HEK293T (cell line): ENCODE data around the gene ANKS1B.

Experiments
- CTCF ChIA-PET: fragments of 350-600 bp; formaldehyde crosslinking; extraction: SDS; loops from one replicate; lab custom pipeline; 2021; ENCODE audit warnings: antibody characterized with exemption, inconsistent platforms; lab: Yijun Ruan, JAX
- POLR2A ChIA-PET: fragments of 350-600 bp; formaldehyde crosslinking; extraction: SDS; loops from one replicate; lab custom pipeline; 2020; ENCODE audit warnings: antibody characterized with exemption, inconsistent platforms; lab: Yijun Ruan, JAX
- DNase-seq: peaks from one replicate; pipeline ENCODE4 v3.0.0; 2012; ENCODE audit warnings: mixed read lengths; ENCODE audit errors: extremely low spot score
- ARNT ChIP-seq: fragments of 450-650 bp; IDR thresholded peaks from 2 replicates; pipeline ENCODE4 v1.6.1; 2017; ENCODE audit warnings: mild to moderate bottlenecking
- BHLHE40 ChIP-seq: fragments of 450-650 bp; IDR thresholded peaks from 2 replicates; pipeline ENCODE4 v1.6.1; 2016; ENCODE audit warnings: mild to moderate bottlenecking, moderate library complexity, borderline replicate concordance
- CTBP1 ChIP-seq: fragments of 450-650 bp; IDR thresholded peaks from 2 replicates; pipeline ENCODE4 v1.6.1; 2016; ENCODE audit warnings: borderline replicate concordance
- ELF4 ChIP-seq: fragments of 450-650 bp; IDR thresholded peaks from 2 replicates; pipeline ENCODE4 v1.6.1; 2017; ENCODE audit warnings: antibody characterized with exemption
- FOXA1 ChIP-seq: fragments of 450-650 bp; IDR thresholded peaks from 2 replicates; pipeline ENCODE4 v1.6.1; 2016; ENCODE audit warnings: mild to moderate bottlenecking
- FOXK2 ChIP-seq: fragments of 450-650 bp; IDR thresholded peaks from 2 replicates; pipeline ENCODE4 v1.6.1; 2016; ENCODE audit warnings: mild to moderate bottlenecking
- FOXM1 ChIP-seq: fragments of 450-650 bp; IDR thresholded peaks from 2 replicates; pipeline ENCODE4 v1.6.1; 2017; ENCODE audit warnings: mild to moderate bottlenecking, borderline replicate concordance
- HDGF ChIP-seq: fragments of 450-650 bp; IDR thresholded peaks from 2 replicates; pipeline ENCODE4 v1.6.1; 2017; ENCODE audit warnings: antibody characterized with exemption, borderline replicate concordance
- L3MBTL2 ChIP-seq: fragments of 450-650 bp; conservative IDR thresholded peaks from 2 replicates; pipeline ENCODE4 v1.6.1; 2016; ENCODE audit warnings: mild to moderate bottlenecking
- LEF1 ChIP-seq: fragments of 450-650 bp; IDR thresholded peaks from 2 replicates; pipeline ENCODE4 v1.6.1; 2017; ENCODE audit warnings: mild to moderate bottlenecking, borderline replicate concordance
- NFRKB ChIP-seq: fragments of 450-650 bp; IDR thresholded peaks from 2 replicates; pipeline ENCODE4 v1.6.1; 2016; ENCODE audit warnings: mild to moderate bottlenecking, moderate library complexity
- SP1 ChIP-seq: fragments of 450-650 bp; IDR thresholded peaks from 2 replicates; pipeline ENCODE4 v1.6.1; 2017
- SUZ12 ChIP-seq: fragments of 450-650 bp; IDR thresholded peaks from 2 replicates; pipeline ENCODE4 v1.6.1; 2016; ENCODE audit warnings: mild to moderate bottlenecking
- TARDBP ChIP-seq: fragments of 450-650 bp; IDR thresholded peaks from 2 replicates; pipeline ENCODE4 v1.6.1; 2016
- ZNF384 ChIP-seq: fragments of 450-650 bp; IDR thresholded peaks from 2 replicates; pipeline ENCODE4 v1.6.1; 2016
- TF ChIP-seq, protein P1 (sequence below): fragments of 450-650 bp; IDR thresholded peaks from 2 replicates; pipeline ENCODE4 v1.6.1; 2016

Gene ANKS1B

DNA sequence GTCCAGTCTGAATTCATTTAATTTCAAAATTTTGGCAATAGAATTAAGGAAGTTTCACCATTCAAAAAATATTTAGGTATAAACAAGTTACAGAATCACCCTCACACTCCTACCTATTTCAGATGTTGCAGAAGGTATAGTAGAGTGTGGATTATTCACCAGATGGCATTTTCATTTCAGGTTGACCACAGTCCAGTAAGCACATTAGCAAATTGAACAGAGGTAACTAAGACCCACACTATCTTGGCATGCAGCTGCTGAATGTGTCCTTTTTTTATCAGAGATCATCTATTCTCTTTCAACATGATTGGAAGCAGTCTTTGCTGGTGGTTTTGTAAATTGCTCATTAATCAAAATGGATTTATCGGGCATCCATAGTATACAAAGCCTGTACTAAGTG lies 488.9 kb downstream of the ANKS1B start:
- TF ChIP-seq ZNF384 (no peak), LEF1 (no peak), ELF4 (no peak), BHLHE40 (no peak), L3MBTL2 (no peak), FOXK2 (no peak), FOXA1 (no peak), TARDBP (no peak), ARNT (no peak), SP1 (no peak), FOXM1 (no peak), NFRKB (no peak), SUZ12 (no peak), HDGF (no peak), CTBP1 (no peak)
- TF ChIP-seq, protein P1, sequence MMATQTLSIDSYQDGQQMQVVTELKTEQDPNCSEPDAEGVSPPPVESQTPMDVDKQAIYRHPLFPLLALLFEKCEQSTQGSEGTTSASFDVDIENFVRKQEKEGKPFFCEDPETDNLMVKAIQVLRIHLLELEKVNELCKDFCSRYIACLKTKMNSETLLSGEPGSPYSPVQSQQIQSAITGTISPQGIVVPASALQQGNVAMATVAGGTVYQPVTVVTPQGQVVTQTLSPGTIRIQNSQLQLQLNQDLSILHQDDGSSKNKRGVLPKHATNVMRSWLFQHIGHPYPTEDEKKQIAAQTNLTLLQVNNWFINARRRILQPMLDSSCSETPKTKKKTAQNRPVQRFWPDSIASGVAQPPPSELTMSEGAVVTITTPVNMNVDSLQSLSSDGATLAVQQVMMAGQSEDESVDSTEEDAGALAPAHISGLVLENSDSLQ: no peak
- no peak for DNase-seq
- CTCF ChIA-PET: no interaction called here
- POLR2A ChIA-PET: no interaction called here

DNA sequence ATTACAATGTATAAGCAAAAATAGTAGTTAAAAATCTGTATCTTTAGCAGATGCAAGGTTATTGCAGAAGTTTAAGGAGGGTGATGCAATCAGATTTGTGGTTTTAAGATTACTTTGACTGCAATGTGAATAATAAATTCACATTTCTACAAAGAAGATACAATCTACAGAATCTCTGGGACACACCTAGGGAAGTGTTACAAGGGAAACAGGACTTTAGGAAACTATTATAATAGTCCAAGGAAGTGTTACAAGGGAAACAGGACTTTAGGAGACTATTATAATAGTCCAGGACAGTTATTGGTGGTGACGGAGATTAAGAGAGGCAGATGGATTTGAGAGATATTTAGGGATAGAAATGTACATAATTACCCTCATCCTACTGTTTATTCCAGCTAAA lies 491.5 kb downstream of the ANKS1B start:
- no peak for DNase-seq
- TF ChIP-seq SUZ12: no peak
- TF ChIP-seq NFRKB: no peak
- no peak for TF ChIP-seq FOXA1
- TF ChIP-seq LEF1: no peak
- CTCF ChIA-PET: no interaction called here
- POLR2A ChIA-PET: no interaction called here

DNA sequence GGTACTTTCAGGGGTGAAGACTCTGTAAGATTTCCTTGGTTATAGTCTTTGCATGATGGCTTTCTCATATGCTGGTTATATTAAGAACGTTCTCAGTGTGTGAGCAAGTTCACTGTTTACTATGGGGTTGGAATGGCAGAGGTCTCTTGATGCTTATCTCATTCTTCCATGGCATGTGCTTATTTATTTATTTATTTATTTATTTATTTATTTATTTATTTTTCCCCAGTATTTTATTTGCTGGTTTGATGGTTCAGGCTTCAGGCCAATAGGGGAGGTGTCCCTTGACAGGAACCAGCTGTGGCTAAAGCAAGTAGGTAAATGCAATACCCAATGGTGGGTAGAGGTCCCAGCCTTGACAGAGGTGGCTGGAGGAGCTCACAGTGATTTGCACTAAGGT lies 498.5 kb downstream of the ANKS1B start:
- POLR2A ChIA-PET: no interaction called here
- DNase-seq: no peak
- TF ChIP-seq FOXA1 (no peak), ELF4 (no peak), LEF1 (no peak), CTBP1 (no peak), ARNT (no peak)
- CTCF ChIA-PET: no interaction called here

DNA sequence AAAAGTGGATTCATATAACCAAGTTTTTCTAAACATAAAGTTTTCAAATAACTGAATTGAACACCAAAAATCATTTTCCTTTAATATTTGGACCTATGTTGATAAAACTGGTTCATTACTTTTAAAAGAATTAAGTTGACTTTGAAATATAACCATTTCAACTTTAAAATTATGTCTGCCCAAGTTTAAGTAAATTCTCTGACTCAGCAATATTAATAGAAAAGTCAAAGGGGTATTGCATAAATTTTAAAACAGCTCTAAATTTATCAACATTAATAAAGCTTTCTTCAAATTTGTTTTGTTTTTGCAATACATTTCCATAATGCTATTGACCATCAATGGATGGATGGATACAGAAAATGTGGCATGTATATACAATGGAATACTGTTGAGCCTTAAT lies 505.6 kb downstream of the ANKS1B start:
- CTCF ChIA-PET: no interaction called here

DNA sequence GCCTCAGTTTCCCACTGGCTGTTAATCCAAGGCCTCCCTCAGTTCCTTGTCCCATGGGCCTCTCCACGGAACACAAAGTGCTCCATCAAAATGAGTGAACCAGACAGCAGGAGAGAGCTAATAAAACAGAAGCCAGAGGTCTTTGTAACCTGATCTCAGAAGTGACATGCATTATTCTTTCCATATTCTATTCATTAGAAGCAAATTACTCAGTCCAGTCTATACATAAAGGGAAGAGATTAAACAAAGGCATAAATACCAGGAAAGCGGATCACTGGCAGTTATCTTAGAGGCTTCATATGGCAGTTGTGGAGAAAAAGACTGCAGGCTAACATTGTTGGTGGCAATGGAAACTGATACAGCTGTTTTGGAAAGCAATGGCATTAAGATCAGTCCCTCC lies 507.8 kb downstream of the ANKS1B start:
- ChIA-PET POLR2A (no interaction called here), CTCF (no interaction called here)
- DNase-seq: no peak
- TF ChIP-seq BHLHE40: no peak

More for the DNA sequence above, 505.6 kb downstream of the ANKS1B start:
- POLR2A ChIA-PET: no interaction called here
- no peak for DNase-seq
- no peak for TF ChIP-seq SUZ12
- no peak for TF ChIP-seq LEF1
- no peak for TF ChIP-seq CTBP1
- no peak for TF ChIP-seq HDGF
- TF ChIP-seq NFRKB: no peak
- no peak for TF ChIP-seq SP1
- no peak for TF ChIP-seq ELF4
- no peak for TF ChIP-seq BHLHE40
- no peak for TF ChIP-seq FOXM1
- TF ChIP-seq TARDBP: no peak
- TF ChIP-seq ARNT: no peak

DNA sequence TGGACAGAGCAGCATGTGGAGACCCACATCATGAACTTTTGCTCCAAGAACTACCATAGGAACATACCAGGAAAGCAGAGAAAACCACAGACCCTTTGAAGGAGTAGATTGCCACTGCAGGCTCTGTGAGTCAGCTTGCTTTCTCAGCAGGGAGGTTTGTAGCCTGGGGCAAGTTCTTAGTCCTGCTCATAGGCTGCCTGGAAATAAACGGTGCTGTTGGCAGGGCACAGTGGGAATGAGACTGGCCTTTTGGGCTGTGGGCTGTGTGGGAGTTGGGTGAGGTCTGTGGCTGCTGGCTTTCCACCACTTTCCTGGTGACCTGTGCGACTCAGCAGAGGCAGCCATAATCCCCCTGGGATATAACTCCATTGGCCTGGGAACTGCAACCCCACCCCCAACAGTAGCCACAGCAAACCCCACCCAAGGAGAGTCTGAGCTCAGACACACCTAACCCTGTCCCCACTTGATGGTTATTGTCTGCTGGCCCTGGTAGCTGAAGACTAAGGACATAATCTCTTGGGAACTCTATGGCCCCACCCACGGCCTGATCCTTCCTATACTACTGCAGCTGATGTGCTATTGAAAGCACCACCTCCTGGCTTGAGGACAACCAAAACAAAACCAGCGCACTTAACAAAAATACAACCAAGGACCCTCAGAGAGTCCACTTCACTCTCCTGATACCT lies 529.2 kb downstream of the ANKS1B start:
- POLR2A ChIA-PET: no interaction called here
- TF ChIP-seq FOXK2: no peak
- TF ChIP-seq ELF4: no peak
- TF ChIP-seq TARDBP: no peak
- TF ChIP-seq, protein P1: no peak
- no peak for TF ChIP-seq FOXA1
- TF ChIP-seq HDGF: no peak
- no peak for TF ChIP-seq CTBP1
- no peak for TF ChIP-seq L3MBTL2
- no peak for TF ChIP-seq LEF1
- no peak for TF ChIP-seq SUZ12
- no peak for TF ChIP-seq SP1
- no peak for TF ChIP-seq ZNF384
- TF ChIP-seq ARNT: no peak
- no peak for TF ChIP-seq BHLHE40
- TF ChIP-seq NFRKB: no peak
- no peak for TF ChIP-seq FOXM1
- CTCF ChIA-PET: no interaction called here
- DNase-seq: no peak

DNA sequence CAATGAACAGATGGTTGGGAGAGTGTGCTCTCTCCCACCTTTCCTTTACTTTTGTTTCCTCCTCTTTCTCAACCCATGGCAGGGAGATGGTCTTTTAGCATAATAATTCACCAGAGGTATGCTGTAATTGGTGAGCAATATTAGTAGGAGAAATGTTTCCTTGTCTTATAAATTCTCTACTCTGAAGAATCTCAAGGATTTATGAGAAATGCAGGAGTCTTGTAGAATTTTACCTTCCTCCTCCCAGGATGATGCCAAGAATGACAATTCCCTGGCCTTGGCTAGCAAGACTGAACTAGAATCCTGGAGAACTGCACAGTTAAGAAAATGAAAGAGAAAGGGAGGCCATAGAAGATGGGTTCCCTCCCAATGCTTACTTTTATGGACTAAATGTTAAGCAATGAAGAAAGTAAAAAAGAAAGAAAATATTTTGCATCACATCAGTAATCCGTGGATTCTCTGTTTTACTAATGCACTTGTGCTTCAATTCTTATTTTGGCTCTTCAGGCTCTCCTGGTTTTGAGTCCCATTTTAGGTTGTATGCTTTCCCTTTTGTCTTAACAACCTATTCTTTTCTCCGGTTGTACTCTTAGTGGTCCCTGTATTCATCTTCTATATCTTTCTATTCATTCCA lies 530.1 kb downstream of the ANKS1B start:
- POLR2A ChIA-PET: no interaction called here
- CTCF ChIA-PET: no interaction called here
- TF ChIP-seq FOXA1: no peak
- DNase-seq: no peak
